ENCODE data around the gene PRXL2B. TPM values are rescaled to one million over a fixed set of nuclear protein-coding genes. Genes with fewer than 3 reads are reported as not detected.

The PRXL2B gene
- total RNA-seq, 2 donors from 2014 or later: 6.4 to 6.8 TPM

GRCh38 chr1:2635361-2636010, 48.9 kb downstream of the PRXL2B start:
- no peak for DNase-seq (ENCODE audit: low spot score)
- no peaks in the 10 kb centered on the region for H3K27me3 ChIP-seq

GRCh38 chr1:2636733-2637132, 50.2 kb downstream of the PRXL2B start:
- peaks cover 0 to 9% of the 10 kb centered on the region in 2 donors for H3K9me3 ChIP-seq
- H3K36me3 ChIP-seq: no peaks in the 10 kb centered on the region
- H3K4me3 ChIP-seq: no peak overlapping the region
- no peak for TF ChIP-seq CTCF (IDR thresholded peaks at IDR 0.05)
- no peak for DNase-seq (ENCODE audit: low spot score)
- no peaks in the 10 kb centered on the region for H3K27me3 ChIP-seq
- H3K27ac ChIP-seq: no peak overlapping the region
- H3K4me1 ChIP-seq: peaks cover 0 to 23% of the 10 kb centered on the region in 2 donors

More at GRCh38 chr1:2635361-2636010, 48.9 kb downstream of the PRXL2B start:
- no peaks in the 10 kb centered on the region for H3K36me3 ChIP-seq
- peaks cover 0 to 14% of the 10 kb centered on the region in 2 donors for H3K4me1 ChIP-seq
- TF ChIP-seq CTCF (IDR thresholded peaks at IDR 0.05): no peak
- peaks cover 0 to 9% of the 10 kb centered on the region in 2 donors for H3K9me3 ChIP-seq
- no peak overlapping the region for H3K4me3 ChIP-seq
- no peak overlapping the region for H3K27ac ChIP-seq

GRCh38 chr1:2637442-2638145, 51.0 kb downstream of the PRXL2B start:
- H3K36me3 ChIP-seq: no peaks in the 10 kb centered on the region
- H3K27me3 ChIP-seq: no peaks in the 10 kb centered on the region
- DNase-seq (ENCODE audit: low spot score): no peak
- no peak overlapping the region for H3K27ac ChIP-seq
- H3K9me3 ChIP-seq: peaks cover 0 to 9% of the 10 kb centered on the region in 2 donors
- no peak for TF ChIP-seq CTCF (IDR thresholded peaks at IDR 0.05)
- peaks cover 0 to 32% of the 10 kb centered on the region in 2 donors for H3K4me1 ChIP-seq
- no peak overlapping the region for H3K4me3 ChIP-seq

GRCh38 chr1:2638466-2639115, 52.0 kb downstream of the PRXL2B start:
- no peak for DNase-seq (ENCODE audit: low spot score)
- peaks cover 0 to 9% of the 10 kb centered on the region in 2 donors for H3K9me3 ChIP-seq
- no peaks in the 10 kb centered on the region for H3K27me3 ChIP-seq
- TF ChIP-seq CTCF (IDR thresholded peaks at IDR 0.05): no peak
- no peak overlapping the region for H3K27ac ChIP-seq
- H3K36me3 ChIP-seq: no peaks in the 10 kb centered on the region
- H3K4me3 ChIP-seq: no peak overlapping the region
- peaks cover 0 to 39% of the 10 kb centered on the region in 2 donors for H3K4me1 ChIP-seq

GRCh38 chr1:2639203-2639602, 52.6 kb downstream of the PRXL2B start:
- Histone ChIP-seq H3K4me3 (no peak overlapping the region), H3K27ac (no peak overlapping the region), H3K27me3 (no peaks in the 10 kb centered on the region), H3K9me3 (peaks cover 0 to 9% of the 10 kb centered on the region in 2 donors), H3K4me1 (peaks cover 0 to 35% of the 10 kb centered on the region in 2 donors), H3K36me3 (no peaks in the 10 kb centered on the region)
- no peak for TF ChIP-seq CTCF (IDR thresholded peaks at IDR 0.05)
- no peak for DNase-seq (ENCODE audit: low spot score)
